Measurements from ENCODE around the gene IL15.
"Not testable (repeated sequence)": the region's sequence is repeated elsewhere in the genome, so short reads cannot be mapped to it uniquely, and the experiment has no call there.

The IL15 gene

DNA sequence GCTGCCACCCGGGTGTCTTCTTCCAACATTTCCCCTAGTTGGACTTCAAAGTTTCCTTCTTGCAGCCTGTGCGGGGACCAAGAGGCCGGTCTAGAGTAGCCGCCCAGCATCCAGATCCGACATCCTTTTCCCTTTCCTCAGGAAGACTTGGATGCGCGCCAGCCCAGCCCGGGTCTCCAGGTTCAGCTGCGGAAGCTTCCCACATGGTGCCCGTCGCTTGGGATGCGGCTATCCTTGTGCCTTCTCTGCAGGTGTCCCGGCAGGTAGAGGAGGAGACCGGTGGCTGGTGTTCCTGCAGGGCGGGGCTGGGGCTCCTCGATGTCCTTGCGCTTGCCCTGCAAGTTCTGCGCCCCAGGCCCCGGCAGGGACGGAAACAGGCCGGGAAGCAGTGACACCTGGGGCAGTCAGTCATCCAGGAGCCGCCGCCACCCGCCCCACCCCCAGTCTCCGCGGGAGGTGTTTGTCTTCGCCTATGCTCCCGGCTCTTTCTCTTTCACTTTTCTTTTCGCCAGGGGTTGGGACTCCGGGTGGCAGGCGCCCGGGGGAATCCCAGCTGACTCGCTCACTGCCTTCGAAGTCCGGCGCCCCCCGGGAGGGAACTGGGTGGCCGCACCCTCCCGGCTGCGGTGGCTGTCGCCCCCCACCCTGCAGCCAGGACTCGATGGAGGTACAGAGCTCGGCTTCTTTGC lies at the start of gene IL15:
IL15 (plus strand) TSS at position 502 of the 689 bp plus-strand sequence. CDS start 82,882 bp downstream, outside the sequence.
- DNase-seq (ENCODE audit: low read depth), result peak; percentile 41

- no peak for DNase-seq (ENCODE audit: low read depth)
Observed at GRCh38 chr4:141587897-141588296, 48.5 kb upstream of the IL15 start.

DNA sequence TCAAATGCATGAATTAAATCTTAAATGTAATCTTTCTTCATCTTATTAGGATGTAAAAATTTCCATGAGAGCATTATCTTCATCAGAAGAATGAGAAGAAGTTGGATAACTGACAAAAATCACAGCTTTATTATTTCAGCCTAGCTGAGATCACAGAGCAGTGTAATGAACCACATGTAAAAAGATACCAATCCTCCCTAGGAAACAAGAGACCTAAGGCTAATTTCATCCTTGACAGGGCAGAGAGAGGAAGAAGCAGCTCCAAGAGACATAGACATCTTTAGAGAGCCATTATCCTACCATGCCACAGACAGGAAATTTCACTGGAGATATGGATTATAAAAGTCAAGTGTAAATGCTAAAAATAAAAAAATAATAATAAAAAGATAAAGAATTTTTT lies 40.9 kb upstream of the IL15 start:
- DNase-seq (ENCODE audit: low read depth), result no peak

- no peak for DNase-seq (ENCODE audit: low read depth)
Observed at GRCh38 chr4:141599853-141600252, 36.5 kb upstream of the IL15 start.

GRCh38 chr4:141604683-141605082 lies 31.7 kb upstream of the IL15 start:
- DNase-seq (ENCODE audit: low read depth), result not testable (repeated sequence)

DNA sequence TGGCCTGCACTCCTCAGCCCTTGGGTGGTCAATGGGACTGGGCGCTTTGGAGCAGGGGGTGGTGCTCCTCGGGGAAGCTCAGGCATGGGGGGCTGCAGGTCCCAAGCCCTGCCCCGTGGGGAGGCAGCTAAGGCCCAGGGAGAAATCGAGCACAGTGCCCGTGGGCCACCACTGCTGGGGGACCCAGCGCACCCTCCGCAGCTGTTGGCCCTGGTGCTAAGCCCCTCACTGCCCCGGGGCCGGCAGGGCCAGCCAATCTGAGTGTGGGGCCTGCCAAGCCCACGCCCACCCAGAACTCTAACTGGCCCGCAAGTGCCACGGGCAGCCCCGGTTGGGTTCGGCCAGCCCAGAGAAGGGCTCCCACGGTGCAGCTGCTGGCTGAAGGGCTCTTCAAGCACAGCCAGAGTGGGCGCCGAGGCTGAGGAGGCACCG lies 30.9 kb upstream of the IL15 start:
- DNase-seq (ENCODE audit: low read depth), result no peak

DNA sequence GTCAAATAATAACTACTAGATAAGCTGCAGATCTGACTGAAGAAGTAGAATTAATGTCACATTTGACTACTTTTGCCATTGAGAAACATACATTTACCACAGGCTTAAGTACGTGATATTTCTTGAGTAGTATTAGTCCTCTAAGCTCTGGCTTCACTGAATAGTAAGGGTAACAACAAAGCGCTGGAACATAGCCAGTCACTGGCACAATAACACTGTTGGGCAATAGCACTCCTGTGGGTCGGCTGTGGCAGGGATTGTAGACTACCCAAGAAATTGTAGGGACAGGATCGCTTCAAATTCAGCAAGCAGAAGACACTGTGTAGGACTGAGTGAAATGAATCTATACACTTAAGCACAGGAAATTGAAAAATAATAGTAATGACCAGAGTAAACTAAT lies 27.1 kb upstream of the IL15 start:
- DNase-seq (ENCODE audit: low read depth), result no peak

- no peak for DNase-seq (ENCODE audit: low read depth)
Observed at GRCh38 chr4:141610365-141610764, 26.0 kb upstream of the IL15 start.

DNA sequence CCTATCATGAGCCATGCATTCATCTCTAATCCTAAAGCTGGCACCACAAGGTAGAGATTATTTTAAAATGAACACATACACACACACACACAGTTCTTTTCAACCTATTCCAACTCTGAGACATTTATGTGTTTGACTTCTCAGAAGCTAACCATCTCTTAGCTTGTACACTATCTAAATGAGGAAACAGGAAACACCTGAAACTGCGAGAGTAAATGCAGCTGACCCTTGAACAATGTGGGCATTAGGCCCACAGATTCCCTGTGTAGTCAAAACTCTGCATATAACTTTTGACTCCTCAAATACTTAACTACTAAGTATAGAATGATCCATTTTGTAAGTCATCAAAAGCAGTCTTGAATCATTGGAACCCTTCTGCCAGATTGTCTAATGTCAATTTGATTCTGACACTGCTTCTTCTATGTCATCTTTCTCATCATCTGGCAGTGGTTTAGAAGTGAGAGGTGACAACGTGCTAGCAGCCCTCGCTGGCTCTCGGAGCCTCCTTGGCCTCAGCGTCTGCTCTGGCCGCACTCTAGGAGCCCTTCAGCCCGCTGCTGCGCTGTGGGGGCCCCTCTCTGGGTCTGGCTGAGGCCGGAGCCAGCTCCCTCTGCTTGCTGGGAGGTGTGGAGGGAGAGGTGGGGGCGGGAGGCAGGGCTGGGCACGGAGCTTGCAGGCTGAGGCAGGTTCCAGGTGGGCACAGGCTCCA lies 21.4 kb upstream of the IL15 start:
- no peak for DNase-seq (ENCODE audit: low read depth)

- DNase-seq (ENCODE audit: low read depth), result not testable (repeated sequence)
Observed at GRCh38 chr4:141615587-141615918, 20.8 kb upstream of the IL15 start.

DNA sequence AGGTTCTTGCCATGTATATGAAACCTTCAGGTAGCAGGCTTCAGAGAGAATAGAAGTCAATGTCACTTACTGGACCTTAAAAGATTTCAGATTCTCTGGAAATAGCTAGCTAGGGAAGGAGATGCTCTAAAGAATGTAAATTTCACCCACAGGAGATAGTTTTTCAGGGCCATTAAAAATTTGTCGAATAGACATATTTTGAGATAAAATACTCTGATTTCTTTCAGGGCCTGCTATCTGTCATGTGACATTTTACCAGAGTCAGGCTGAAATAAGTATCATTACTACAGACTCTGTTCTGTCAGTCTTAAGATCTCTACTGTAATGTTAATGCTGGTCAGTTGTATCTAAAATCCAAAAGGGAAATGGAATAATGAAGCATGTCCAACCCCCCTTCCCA lies 15.7 kb upstream of the IL15 start:
- no peak for DNase-seq (ENCODE audit: low read depth)

GRCh38 chr4:141625023-141625422 lies 11.4 kb upstream of the IL15 start:
- DNase-seq (ENCODE audit: low read depth), result no peak

- no peak for DNase-seq (ENCODE audit: low read depth)
Observed at GRCh38 chr4:141630854-141631253, 5.5 kb upstream of the IL15 start.

DNA sequence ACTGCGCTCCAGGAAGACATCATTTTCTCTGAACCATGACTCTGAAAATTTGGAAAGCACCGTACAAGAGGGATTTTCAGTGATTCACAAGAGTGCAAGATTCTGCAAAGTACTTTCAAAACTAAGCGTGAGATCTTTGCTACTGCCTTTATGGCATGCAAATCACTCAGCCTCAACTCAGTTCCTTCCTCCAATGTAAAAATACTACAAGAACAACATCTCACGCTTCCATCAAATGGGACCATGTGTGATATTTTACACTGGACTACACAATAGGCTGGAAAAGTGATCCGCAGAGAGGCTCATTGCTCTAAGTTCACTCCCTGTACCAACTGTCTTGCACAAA lies 674 bp upstream of the IL15 start:
- no peak for DNase-seq (ENCODE audit: low read depth)

DNA sequence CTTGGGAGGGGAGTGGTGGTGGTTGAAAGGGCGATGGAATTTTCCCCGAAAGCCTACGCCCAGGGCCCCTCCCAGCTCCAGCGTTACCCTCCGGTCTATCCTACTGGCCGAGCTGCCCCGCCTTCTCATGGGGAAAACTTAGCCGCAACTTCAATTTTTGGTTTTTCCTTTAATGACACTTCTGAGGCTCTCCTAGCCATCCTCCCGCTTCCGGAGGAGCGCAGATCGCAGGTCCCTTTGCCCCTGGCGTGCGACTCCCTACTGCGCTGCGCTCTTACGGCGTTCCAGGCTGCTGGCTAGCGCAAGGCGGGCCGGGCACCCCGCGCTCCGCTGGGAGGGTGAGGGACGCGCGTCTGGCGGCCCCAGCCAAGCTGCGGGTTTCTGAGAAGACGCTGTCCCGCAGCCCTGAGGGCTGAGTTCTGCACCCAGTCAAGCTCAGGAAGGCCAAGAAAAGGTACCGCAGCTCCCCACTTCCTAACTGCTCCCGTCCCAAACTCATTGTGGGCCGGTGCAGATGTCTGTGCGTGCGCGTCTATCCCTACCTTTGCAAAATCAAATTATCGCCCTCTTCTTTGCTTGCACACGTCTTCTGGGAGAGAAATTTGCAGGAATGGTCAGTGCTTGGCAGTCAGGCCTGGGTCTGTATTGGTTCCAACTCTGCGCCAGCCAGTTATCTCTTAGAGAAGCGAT lies 533 bp downstream of the IL15 start:
- DNase-seq (ENCODE audit: low read depth), result peak; percentile 43

DNA sequence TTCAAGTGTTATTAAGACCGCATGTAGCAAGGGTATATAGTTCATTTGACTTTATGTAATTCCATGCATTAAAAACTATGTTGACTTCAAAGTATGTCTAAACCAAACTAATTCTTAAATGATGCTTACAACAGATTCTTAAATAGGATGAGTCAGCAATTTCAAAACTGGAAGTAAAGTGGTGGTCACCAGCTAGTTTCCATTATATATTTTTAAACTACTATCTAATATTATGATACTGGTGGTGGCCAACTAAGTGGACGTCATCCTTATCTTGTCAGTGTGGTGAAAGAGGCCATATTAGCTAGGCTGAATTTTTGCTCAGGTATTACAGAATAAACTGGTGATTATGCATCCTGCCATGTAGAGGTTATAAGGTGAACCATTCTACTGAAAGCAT lies 1.2 kb downstream of the IL15 start:
- DNase-seq (ENCODE audit: low read depth), result no peak

GRCh38 chr4:141638230-141638629 lies 1.8 kb downstream of the IL15 start:
- no peak for DNase-seq (ENCODE audit: low read depth)

DNA sequence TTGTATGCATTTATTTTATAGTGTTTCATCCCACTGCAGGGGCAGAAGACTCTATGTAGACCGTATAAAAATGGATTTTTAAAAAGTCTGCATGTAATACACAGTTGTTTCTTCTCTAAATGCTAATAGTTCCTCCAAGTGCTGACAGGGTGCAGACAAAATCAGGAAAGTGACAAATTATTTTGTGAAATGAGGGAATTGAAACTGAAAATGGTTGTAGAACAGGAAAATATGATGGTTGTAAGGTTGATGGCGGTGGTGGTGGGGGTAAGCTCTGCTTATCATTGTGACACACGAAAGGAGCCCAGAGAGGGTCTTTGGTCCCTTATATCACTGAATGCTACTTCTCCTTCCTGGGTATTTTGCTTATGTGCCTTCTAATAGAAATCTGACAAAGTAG lies 4.3 kb downstream of the IL15 start:
- DNase-seq (ENCODE audit: low read depth), result no peak

GRCh38 chr4:141642063-141642462 lies 5.7 kb downstream of the IL15 start:
- no peak for DNase-seq (ENCODE audit: low read depth)

- DNase-seq (ENCODE audit: low read depth), result no peak
Observed at GRCh38 chr4:141642711-141643110, 6.3 kb downstream of the IL15 start.

GRCh38 chr4:141643557-141643956 lies 7.2 kb downstream of the IL15 start:
- peak; percentile 49 for DNase-seq (ENCODE audit: low read depth)

DNA sequence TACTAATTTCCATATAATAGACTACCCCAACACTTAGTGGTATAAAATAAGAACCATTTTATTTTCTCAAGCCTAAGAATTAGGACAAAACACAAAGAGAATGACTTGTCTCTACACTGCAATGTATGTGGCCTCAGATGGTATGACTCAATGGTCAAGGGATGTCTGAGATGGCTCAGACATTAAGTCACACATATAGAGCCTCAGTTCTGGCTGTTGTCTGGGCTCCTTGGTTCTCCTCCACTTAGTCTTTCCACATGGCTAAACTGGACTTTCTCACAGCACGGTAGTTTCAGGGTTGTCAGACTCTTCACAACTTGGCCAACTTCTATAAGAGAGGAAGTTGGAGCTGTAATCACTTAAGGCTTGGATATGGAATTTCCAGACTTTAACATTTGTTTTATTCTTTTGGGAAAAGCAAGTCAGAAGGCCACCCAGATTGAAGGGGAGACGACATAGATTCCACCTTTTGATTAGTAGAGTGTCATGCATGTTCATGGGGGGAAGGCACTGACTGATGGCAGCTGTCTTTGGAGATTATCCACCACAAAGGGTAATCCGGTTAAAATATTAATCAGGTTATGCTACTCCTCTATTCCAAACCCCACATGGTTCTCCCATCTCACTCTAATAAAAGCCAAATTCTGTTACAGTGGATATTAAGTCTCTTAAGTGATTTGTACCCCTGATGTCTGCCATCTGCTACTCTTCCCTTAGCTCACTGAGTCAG lies 9.4 kb downstream of the IL15 start:
- peak; percentile 70 for DNase-seq (ENCODE audit: low read depth)

GRCh38 chr4:141646969-141647368 lies 10.6 kb downstream of the IL15 start:
- DNase-seq (ENCODE audit: low read depth), result no peak

Data from GM04504 (cell line).